GM18511 (cell line): Measurements from ENCODE around the gene KRT38.
"Not testable (repeated sequence)": the region's sequence is repeated elsewhere in the genome, so short reads cannot be mapped to it uniquely, and the experiment has no call there.

Experiments
- ATAC-seq: cut with Tn5 transposase; IDR thresholded peaks from one replicate; pipeline ENCODE4 v1.9.1; 2021; ENCODE audit warnings: mild to moderate bottlenecking, moderate library complexity; ENCODE audit not compliant: unreplicated experiment

KRT38 gene

GRCh38 chr17:41424111-41424635 lies 16.6 kb downstream of the KRT38 start, which contains the start of gene KRT37:
Gene KRT37 (minus strand): TSS chr17:41424585. CDS start chr17:41424523, 62 bp downstream.
- no peak for ATAC-seq

- ATAC-seq, result not testable (repeated sequence)
These were observed 18.2 kb downstream of the KRT38 start for GRCh38 chr17:41422586-41422985.

- no peak for ATAC-seq
These were observed 19.2 kb downstream of the KRT38 start for GRCh38 chr17:41421617-41422016.

GRCh38 chr17:41421116-41421515 lies 19.7 kb downstream of the KRT38 start:
- no peak for ATAC-seq

- no peak for ATAC-seq
These were observed 20.6 kb downstream of the KRT38 start for GRCh38 chr17:41420134-41420533.

GRCh38 chr17:41419716-41420115 lies 21.1 kb downstream of the KRT38 start:
- ATAC-seq, result no peak

- no peak for ATAC-seq
These were observed 22.5 kb downstream of the KRT38 start for GRCh38 chr17:41418116-41418860.

- ATAC-seq, result no peak
These were observed 23.2 kb downstream of the KRT38 start for GRCh38 chr17:41417576-41418015.

GRCh38 chr17:41417127-41417526 lies 23.7 kb downstream of the KRT38 start:
- no peak for ATAC-seq

GRCh38 chr17:41416479-41416878 lies 24.3 kb downstream of the KRT38 start:
- no peak for ATAC-seq

- no peak for ATAC-seq
These were observed 24.9 kb downstream of the KRT38 start for GRCh38 chr17:41415833-41416335.

- no peak for ATAC-seq
These were observed 25.4 kb downstream of the KRT38 start for GRCh38 chr17:41415411-41415810.

- ATAC-seq, result no peak
These were observed 26.8 kb downstream of the KRT38 start for GRCh38 chr17:41413982-41414381.

- ATAC-seq, result no peak
These were observed 27.3 kb downstream of the KRT38 start for GRCh38 chr17:41413353-41413957.

- ATAC-seq, result no peak
These were observed 29.5 kb downstream of the KRT38 start for GRCh38 chr17:41411072-41411840.

- no peak for ATAC-seq
These were observed 33.6 kb downstream of the KRT38 start for GRCh38 chr17:41407226-41407625.

GRCh38 chr17:41406205-41406604 lies 34.6 kb downstream of the KRT38 start:
- no peak for ATAC-seq

GRCh38 chr17:41404024-41404671 lies 36.6 kb downstream of the KRT38 start:
- ATAC-seq, result no peak

GRCh38 chr17:41403404-41404023 lies 37.3 kb downstream of the KRT38 start:
- no peak for ATAC-seq

- ATAC-seq, result no peak
These were observed 38.6 kb downstream of the KRT38 start for GRCh38 chr17:41402161-41402560.
